SU-DHL-6 (cell line): Measurements from ENCODE around the gene ZNFX1.

ENCODE experiments used
- H2AFZ ChIP-seq: fragments of 200-600 bp; sonication (generic); 2 replicates; pipeline ENCODE4 v1.6.1; 2014; ENCODE audit warnings: low read depth, mild to moderate bottlenecking, moderate library complexity, mixed read lengths, antibody characterized with exemption, low read length; ENCODE audit not compliant: severe bottlenecking
- H3F3A ChIP-seq: fragments of 200-600 bp; shearing (Covaris generic); 2 replicates; pipeline ENCODE4 v1.6.0; 2016; ENCODE audit warnings: antibody characterized with exemption, mild to moderate bottlenecking; ENCODE audit not compliant: insufficient read depth
- H3K27ac ChIP-seq: fragments of 200-600 bp; sonication (generic); 2 replicates; pipeline ENCODE4 v1.5.1; 2016; ENCODE audit warnings: low read depth, mild to moderate bottlenecking, low read length, moderate library complexity, mixed read lengths
- H3K27me3 ChIP-seq: fragments of 200-600 bp; sonication (generic), shearing (Covaris generic); 2 replicates; pipeline ENCODE4 v1.6.0; 2014; ENCODE audit warnings: mild to moderate bottlenecking, low read length
- H3K36me3 ChIP-seq: fragments of 200-600 bp; sonication (generic); 2 replicates; pipeline ENCODE4 v1.6.1; 2014; ENCODE audit warnings: mild to moderate bottlenecking, low read length, mixed read lengths
- H3K4me2 ChIP-seq: fragments of 300-600, 200-600 bp; shearing (Covaris generic), sonication (generic); 2 replicates; pipeline ENCODE4 v1.6.0; 2014; ENCODE audit warnings: low read length, low read depth, mild to moderate bottlenecking; ENCODE audit not compliant: poor library complexity, severe bottlenecking
- H3K4me3 ChIP-seq: fragments of 200-600 bp; sonication (generic); 2 replicates; pipeline ENCODE4 v1.5.1; 2014; ENCODE audit warnings: antibody characterized with exemption, low read length, mild to moderate bottlenecking, mixed read lengths; ENCODE audit not compliant: insufficient read depth, poor library complexity, severe bottlenecking
- H3K79me2 ChIP-seq: fragments of 200-600 bp; sonication (generic); 2 replicates; pipeline ENCODE4 v1.6.1; 2014; ENCODE audit warnings: mild to moderate bottlenecking, low read length, moderate library complexity; ENCODE audit not compliant: insufficient read depth
- H3K9ac ChIP-seq: fragments of 200-600 bp; sonication (generic); 2 replicates; pipeline ENCODE4 v1.7.0; 2014; ENCODE audit warnings: mild to moderate bottlenecking, low read length
- H3K9me2 ChIP-seq: fragments of 200-600 bp; sonication (generic); replicated peaks from 2 replicates; pipeline ENCODE4 v1.6.1; 2014; ENCODE audit warnings: low read length; ENCODE audit not compliant: insufficient read depth
- H3K9me3 ChIP-seq: fragments of 200-600 bp; sonication (generic); 2 replicates; pipeline ENCODE4 v1.6.1; 2014; ENCODE audit warnings: low read length, mixed read lengths; ENCODE audit not compliant: insufficient read depth
- H4K20me1 ChIP-seq: fragments of 200-600 bp; sonication (generic); 2 replicates; pipeline ENCODE4 v1.6.1; 2014; ENCODE audit warnings: low read depth, mild to moderate bottlenecking, antibody characterized with exemption, low read length, moderate library complexity, mixed read lengths
- CTCF ChIP-seq: fragments of 200-600 bp; sonication (generic); IDR thresholded peaks from one replicate; pipeline ENCODE4 v1.5.1; 2017; ENCODE audit warnings: antibody characterized with exemption, mild to moderate bottlenecking, low read length, moderate library complexity; ENCODE audit not compliant: insufficient read depth, poor library complexity, severe bottlenecking
- EZH2phosphoT487 ChIP-seq: fragments of 200-600 bp; sonication (generic), shearing (Covaris generic); conservative IDR thresholded peaks from 2 replicates; pipeline ENCODE4 v1.6.1; 2018; ENCODE audit warnings: mild to moderate bottlenecking, antibody characterized with exemption, low read length, moderate library complexity, mixed read lengths

ZNFX1 gene

DNA sequence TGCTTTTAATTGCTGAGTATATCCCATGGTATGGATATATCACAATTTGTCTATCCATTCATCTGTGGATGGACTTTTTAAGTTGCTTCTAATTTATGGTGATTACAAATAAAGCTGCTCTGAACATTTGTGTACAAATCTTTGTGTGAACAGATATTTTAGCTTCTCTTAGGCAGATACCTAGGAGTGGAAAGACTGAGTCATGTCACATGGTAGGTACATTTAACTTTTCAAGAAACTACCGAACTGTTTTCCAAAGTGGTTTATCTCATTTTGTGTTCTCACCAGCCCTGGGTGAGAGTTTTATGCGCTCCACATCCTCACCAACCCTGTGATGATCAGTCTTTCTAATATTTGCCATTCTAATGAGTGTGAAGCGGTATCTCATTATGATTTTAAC is 31.0 kb upstream of the ZNFX1 start:
- Histone ChIP-seq H4K20me1 (no peaks in the 10 kb centered on the region), H3F3A (no peaks in the 10 kb centered on the region), H3K27ac (no peak overlapping the region), H3K4me3 (no peak overlapping the region), H2AFZ (no peak overlapping the region), H3K36me3 (no peaks in the 10 kb centered on the region), H3K9me3 (no peaks in the 10 kb centered on the region), H3K27me3 (no peaks in the 10 kb centered on the region), H3K9ac (no peak overlapping the region), H3K4me2 (no peak overlapping the region), H3K79me2 (no peaks in the 10 kb centered on the region), H3K9me2 (no peaks in the 10 kb centered on the region)
- no peak for TF ChIP-seq CTCF
- no peak for TF ChIP-seq EZH2phosphoT487

GRCh38 chr20:49306903-49307620 is 29.2 kb upstream of the ZNFX1 start:
- Histone ChIP-seq H3K79me2 (no peaks in the 10 kb centered on the region), H2AFZ (no peak overlapping the region), H3F3A (no peaks in the 10 kb centered on the region), H3K9me2 (no peaks in the 10 kb centered on the region), H3K36me3 (no peaks in the 10 kb centered on the region), H3K9me3 (no peaks in the 10 kb centered on the region), H3K27me3 (no peaks in the 10 kb centered on the region), H3K4me3 (no peak overlapping the region), H4K20me1 (no peaks in the 10 kb centered on the region), H3K4me2 (no peak overlapping the region), H3K27ac (no peak overlapping the region), H3K9ac (no peak overlapping the region)
- no peak for TF ChIP-seq EZH2phosphoT487
- TF ChIP-seq CTCF = no peak

GRCh38 chr20:49303065-49303552 is 25.3 kb upstream of the ZNFX1 start:
- no peaks in the 10 kb centered on the region for H3K27me3 ChIP-seq
- no peaks in the 10 kb centered on the region for H4K20me1 ChIP-seq
- no peak overlapping the region for H3K9ac ChIP-seq
- H3K4me3 ChIP-seq = no peak overlapping the region
- no peaks in the 10 kb centered on the region for H3K9me2 ChIP-seq
- no peaks in the 10 kb centered on the region for H3K36me3 ChIP-seq
- no peaks in the 10 kb centered on the region for H3K9me3 ChIP-seq
- H3K27ac ChIP-seq = no peak overlapping the region
- no peak overlapping the region for H3K4me2 ChIP-seq
- no peak overlapping the region for H2AFZ ChIP-seq
- no peaks in the 10 kb centered on the region for H3K79me2 ChIP-seq
- 0 out of 2 replicates have a peak, but pooled peaks cover under 1% of the 10 kb centered on the region for H3F3A ChIP-seq
- TF ChIP-seq EZH2phosphoT487 (no peak), CTCF (no peak)
